NCI-H524 treated with DMSO at 0.1 percent for 48 hours (cell line): ENCODE measurements around the gene COMP.

ENCODE experiments used
- DNase-seq: peaks from one replicate; lab custom pipeline; 2025; lab: John Stamatoyannopoulos, UW

Gene COMP

GRCh38 chr19:18768997-18769891, 21.9 kb downstream of the COMP start:
- no peak for DNase-seq

- DNase-seq = no peak
These were observed 22.9 kb downstream of the COMP start for GRCh38 chr19:18768046-18768771.

DNA sequence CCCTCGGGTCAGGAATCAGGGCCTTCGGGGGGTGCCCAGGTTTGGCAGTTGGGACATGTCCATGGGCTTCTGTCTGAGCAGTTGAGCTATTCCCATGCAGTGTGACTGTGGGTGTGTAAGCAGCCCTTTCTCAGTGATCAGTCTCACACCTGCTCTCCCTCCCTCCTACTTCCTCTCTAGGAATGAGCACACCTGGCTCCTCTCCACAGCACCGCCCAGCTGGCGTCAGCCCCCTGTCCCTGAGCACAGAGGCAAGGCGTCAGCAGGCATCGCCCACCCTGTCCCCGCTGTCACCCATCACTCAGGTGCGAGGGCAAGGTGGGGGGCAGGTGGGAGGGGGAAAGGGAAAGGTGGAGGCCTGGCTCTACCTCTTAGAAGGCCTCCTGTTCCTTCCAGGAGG, 25.9 kb downstream of the COMP start:
- DNase-seq = no peak

- no peak for DNase-seq
These were observed 26.5 kb downstream of the COMP start for GRCh38 chr19:18764591-18765051.

DNA sequence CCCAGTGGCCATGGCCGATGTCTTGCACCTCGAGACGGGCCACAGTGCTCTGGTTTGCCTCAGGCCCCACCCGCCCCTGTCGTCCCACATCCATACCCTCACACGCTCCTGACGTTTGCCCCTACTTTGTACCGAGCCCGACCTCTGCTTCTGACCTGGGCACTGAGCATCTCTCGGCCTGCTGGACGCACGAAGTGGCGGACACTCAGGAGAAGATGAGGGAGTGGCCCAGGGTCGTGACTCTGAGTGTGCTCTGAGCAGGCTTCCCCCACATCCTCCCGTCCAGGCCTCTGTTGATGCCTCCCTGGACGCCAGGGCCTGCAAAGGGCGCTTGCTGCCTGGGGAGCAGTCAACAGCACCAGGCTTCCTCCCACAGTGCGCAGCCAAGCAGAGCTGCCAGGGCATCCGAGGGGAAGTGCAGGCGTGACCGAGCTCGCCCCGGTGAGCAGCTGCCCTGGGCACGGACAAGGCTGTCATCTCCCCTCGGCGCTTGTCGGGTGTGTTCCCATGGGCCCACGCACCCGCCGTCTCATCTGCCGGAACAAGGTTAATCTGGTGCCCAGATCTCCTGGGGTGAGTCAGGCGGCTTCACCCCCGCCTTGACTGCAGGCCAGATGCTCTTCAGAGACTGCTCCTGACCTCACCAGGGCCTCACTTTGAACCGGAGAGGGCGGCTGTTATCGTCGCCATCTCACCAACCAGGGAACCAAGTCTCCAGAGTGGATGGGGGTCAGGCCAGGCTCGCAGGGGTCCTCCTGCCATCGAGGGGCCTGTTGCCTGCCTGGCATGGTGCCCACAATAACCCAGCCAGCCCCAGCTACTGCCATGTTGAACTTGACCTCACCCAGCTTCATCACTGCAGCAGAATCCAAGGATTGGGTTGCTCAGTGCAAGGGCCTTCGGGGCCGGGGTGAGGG, 27.2 kb downstream of the COMP start:
- DNase-seq = no peak

DNA sequence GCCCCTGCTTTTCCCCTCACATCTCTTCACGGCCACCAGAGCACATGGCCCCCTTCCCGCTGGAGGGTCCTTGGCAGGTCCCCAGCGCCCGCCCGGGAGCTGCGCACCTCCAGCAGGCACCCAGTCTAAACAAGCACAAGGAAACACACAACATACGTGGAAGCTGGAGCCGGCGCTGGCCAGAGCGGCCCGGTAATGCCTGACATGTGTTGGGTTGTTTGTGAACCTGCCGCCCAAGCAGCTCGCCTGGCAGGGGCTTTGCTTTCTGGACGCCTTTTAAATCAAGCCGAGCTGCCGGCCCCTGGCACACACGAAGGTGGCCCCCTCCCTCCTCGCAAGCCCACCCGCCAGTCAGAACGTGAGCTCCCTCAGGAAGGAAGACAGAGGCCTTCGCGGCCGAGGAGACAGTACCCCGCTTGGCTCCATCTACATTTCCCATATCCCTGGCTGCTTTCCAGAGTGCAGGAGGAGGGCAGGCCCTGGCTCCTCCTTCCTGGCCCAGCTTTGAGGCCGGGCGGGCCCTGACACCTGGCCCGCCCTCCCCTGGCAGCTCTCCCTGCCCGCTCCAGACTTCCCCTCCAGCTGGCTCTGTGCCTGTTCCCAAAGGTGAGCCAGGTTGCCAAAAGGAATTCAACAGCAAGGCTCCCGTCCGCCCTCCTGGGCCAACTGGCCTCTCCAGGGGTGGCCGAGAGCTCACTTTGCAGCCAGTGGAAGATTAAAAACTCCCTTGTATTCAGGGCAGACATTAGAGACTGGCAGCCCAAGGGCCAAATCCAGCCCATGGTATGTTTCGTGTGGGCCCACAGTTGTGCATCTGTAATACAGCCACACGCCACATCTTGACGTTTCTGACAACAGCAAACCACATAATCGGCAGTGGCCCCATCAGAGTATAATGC, 28.7 kb downstream of the COMP start:
- DNase-seq = peak; percentile 42

DNA sequence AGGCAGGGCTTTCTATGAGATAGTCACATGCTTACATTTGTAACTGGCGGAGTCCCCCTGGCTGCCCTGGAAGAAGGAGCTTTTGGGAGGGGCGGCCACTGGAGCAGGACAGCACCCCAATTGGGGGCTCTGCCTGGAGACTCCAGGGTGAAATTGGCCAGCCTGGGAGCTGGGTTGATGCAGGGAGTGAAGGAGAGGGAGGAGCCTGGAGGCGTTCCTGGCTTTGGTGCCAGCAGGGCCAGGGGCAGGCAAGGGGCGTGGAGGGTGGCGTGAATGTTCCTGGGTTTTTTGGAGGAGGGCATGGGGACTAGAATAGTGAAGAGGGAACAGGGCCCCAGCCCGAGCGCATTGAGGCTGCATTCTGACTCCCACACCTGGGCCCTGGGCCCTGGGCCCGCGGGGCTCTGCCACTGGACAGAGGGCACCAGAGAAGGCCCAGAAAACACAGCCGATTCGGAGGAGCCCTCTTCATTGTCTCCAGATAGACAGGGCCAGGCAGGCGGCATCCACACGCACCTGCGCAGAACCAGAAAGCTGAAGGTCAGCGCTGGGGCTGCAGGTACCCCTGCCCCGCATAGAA, 29.5 kb downstream of the COMP start:
- no peak for DNase-seq

- DNase-seq = no peak
These were observed 30.4 kb downstream of the COMP start for GRCh38 chr19:18760440-18761383.

- no peak for DNase-seq
These were observed 31.1 kb downstream of the COMP start for GRCh38 chr19:18759995-18760426.

- no peak for DNase-seq
These were observed 31.7 kb downstream of the COMP start for GRCh38 chr19:18759304-18759994.

DNA sequence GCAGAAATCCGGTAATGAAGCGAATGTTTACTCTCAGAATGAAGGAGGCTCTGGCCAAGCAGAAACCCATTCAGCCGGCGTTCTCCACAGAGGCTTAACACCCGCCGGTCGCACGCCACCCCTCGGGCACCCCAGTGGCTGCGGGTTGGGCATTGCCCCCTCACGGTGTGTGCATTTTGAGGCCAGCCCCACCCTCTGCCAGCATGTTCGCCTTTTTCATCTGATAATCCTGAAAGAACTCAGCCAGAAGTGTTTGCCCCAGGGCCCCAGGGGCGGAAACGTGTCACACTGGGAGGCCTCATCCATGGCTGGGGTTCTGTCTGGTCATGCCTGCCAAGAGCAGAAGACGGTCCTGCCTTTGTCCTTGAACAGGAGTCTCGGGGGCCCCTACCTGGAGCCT, 34.2 kb downstream of the COMP start:
- no peak for DNase-seq

GRCh38 chr19:18754501-18754900, 36.6 kb downstream of the COMP start:
- DNase-seq = no peak

GRCh38 chr19:18751571-18751970, 39.5 kb downstream of the COMP start:
- no peak for DNase-seq

DNA sequence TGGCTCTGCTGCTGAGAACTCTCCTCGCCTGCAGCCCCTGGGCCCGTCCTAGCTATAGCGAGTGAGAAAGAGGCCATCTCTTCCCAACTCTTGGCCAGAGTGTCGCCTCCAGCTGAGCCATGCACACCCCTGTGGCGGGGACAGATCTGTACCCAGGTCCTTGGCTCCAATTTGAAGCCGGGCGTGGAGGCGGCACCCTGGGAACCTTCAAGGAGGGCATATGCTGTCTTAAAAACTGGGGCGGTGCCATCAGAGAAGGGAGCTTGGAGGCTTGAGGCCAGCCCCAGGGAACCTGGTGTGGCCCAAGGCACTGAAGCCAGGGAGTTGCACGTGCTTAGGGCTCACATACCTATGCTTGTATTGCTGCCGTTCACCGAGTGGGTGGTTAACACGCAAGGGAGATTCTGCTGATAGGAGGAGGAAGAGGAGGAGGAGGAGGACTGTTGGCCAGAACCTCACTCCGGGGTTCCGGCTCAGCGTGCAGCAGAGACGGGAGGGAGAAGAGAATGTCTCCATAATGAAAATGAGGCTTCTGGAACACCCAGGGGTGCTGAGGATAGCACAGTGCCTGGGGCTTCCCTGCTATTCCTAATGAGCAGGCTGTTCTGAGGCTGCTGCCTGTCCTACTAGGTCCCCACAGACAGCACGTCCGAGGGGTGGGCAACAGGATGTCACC, 40.7 kb downstream of the COMP start:
- DNase-seq = no peak

DNA sequence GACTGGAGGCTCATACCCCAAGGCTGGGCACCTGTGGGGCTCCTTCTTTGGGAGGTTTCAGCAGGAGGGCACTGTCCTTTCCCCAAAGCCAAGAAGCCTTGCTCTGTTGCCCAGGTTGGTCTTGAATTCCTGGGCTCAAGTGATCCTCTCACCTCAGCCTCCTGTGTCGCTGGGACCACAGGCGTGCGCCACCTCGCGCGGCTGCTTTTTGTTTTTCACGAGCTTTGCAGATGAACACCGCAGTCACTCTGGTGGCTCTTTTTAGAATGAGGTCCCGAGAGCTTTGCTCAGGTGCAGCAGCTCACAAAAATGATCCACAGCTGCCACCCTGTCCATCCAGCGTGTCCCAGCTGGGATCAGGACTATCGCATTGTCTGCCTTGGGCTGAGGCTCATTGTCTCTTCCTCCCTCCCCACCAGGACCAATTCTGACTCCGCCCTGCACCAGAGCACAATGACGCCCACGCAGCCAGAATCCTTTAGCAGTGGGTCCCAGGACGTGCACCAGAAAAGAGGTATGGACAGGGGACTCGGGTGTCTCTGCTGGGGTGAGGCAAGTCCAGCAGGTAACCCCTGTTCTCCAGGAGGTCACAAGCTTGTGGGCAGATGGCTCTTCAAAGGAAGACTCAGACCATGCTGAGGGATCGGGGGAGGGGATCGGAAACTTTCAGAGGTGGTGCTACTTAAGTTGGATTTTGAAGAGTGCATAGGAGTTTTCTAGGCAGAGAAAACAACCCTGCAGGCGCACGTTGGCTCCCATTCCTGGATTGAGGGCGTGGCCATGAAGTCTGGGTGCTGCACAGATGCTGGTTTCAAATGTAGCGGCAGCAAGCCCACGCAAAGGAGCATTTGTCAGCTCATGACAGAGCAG, 41.5 kb downstream of the COMP start:
- no peak for DNase-seq

DNA sequence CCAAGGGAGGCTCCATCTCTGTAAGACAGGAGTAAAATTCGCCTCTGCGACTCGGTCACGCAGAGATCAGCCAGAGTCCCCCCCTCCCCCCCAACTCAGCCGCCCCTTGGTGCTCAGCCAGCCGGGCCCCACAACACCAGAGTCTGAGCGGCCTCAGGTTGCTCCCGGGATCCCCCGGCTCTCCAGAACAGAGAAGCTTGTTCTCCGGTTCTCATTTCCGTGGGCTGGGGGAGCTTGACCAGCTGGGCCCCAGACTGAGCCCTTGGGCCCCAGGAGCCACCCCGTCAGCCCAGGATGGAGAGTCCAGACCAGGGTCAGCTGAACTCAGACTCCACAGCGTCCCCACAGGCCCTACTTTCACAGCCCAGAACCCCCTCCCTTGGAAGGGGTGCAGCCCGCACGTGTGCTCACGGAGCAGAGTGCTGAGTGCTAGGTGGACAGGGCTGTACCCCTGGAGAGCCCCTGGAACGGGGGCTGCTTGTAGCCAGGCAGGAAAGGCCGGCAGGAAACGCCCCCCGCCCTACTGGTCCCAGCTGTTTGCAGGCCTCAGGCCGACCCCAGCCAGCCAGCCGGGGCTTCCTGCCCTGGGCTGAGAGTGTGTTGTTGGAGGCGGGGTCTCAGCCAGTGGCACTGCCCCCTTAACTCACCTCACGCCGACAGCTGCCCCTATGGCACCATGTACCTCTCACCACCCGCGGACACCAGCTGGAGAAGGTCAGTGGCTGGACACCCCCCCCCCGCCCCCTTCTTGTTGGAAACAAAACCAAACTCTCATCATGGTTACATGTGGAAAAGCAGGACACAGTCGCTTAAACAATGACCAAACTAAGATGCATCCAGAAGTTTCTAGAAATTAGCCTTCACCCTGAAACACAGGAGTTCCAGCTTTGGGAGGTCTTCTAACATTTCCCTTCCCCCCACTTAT, 44.4 kb downstream of the COMP start:
- no peak for DNase-seq
